NCI-H226 (cell line): ENCODE results near the gene CEP72.
A peak's percentile ranks its signal among the peaks of the same experiment; 100 is the strongest.

Source experiments
- DNase-seq: peaks from one replicate; pipeline ENCODE4 v3.0.0-alpha.2; 2015

Gene CEP72

GRCh38 chr5:639584-640213, 27.6 kb downstream of the CEP72 start:
- DNase-seq = no peak

DNA sequence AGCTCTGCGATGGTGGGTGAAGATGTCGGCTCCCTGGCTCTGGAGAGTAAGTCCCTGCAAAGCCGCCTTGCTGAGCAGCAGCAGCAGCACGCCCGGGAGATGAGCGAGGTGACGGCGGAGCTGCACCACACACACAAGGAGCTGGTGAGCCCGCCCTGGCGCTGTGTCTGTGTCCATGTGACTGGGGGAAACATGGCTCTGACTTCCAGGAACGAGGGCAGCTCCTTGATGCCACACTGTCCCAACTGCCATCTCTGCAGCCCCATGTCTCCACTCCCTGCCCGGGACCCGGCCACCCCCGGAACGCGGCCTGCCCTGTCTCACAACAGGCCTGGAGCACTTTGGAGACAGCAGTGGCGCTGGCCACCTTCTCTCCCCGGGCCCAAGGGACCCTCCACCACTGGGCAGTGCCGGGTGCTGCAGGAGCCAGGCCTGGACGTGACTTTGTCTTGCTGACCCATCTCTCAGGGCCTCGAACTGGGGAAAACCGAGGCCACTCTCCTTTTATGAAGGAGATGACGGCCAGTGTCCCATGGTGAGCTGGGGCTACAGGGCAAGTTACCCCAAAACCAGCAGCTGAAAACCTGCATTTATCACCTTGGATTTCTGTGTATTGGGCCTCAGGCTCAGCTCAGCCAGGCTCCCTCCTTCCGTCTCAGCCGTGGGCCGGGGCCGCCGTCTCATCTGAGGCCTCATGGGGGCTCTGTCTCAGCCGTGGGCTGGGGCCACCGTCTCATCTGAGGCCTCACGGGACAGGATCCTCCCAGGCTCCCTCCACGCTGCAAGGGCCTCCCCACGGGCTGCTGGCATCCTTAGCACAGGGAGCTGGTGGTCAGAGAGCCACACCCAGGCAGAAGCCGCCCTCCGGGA, 28.6 kb downstream of the CEP72 start:
- no peak for DNase-seq

GRCh38 chr5:641331-641765, 29.2 kb downstream of the CEP72 start:
- DNase-seq = no peak

DNA sequence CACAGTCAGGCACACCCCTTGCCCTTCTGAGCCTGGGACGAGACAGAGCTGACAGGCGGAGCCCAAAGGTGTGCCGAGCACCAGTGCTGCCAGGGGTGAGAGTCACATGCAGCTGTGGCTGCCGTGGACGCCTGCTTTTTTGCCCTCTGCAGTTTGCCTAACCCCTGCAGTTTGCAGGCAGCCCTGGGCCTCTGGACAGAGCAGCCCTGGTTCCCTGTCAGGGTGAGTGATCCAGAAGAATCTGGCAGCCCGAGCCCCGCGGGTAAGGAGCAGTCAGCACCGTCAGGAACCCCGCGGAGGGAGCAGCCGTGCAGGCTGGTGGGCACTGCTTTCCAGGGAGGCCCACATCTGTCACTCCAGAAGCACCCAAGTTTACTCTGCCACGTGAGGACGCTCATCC, 30.3 kb downstream of the CEP72 start:
- DNase-seq = no peak

GRCh38 chr5:643351-643801, 31.2 kb downstream of the CEP72 start:
- DNase-seq = no peak

DNA sequence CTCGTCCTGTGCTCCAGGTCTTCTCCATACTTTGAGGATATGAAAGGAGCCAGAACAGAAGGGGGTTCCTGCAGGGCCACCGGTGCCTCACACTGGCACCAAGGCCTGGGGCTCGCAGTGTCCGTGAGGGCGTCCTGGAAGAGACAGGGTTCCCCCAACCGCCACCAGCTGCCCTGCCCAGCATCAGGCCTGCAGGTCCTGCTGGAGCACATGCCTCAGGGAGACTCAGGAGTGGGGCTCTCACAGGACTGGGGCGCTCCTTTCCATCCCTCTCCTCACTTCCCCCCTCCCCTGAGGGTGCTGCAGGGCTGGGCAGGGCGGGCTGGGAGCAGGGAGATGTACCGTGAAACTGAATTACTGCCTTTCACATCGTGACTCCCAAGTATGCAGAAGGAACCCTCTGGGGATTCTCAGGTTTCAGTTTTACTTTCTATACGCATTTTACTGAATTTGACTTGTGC, 31.7 kb downstream of the CEP72 start:
- no peak for DNase-seq

DNA sequence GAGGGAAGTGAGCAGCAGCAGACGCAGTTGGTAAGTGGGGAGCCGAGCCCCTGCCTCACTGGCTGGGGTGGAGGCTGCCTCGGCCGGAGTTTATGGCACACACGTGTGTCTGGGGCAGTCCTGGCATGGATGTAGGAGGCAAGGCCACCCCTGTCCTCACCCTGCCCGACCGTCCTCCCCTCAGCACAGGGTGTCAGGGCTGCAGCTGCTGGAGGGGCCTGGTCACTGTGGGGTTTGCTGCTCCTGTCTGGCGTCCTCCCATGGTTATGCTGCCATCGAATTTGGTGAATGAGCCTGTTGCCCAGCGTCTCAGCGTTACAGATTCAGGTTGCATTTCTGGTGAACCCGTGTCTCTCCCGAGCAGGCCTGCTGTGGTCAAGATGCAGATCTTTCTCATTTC, 32.4 kb downstream of the CEP72 start:
- DNase-seq = no peak

- DNase-seq = no peak
Measured at GRCh38 chr5:644971-645370, 32.8 kb downstream of the CEP72 start.

- no peak for DNase-seq
Measured at GRCh38 chr5:645421-645820, 33.3 kb downstream of the CEP72 start.

- no peak for DNase-seq
Measured at GRCh38 chr5:646396-647201, 34.5 kb downstream of the CEP72 start.

- no peak for DNase-seq
Measured at GRCh38 chr5:647311-647710, 35.2 kb downstream of the CEP72 start.

DNA sequence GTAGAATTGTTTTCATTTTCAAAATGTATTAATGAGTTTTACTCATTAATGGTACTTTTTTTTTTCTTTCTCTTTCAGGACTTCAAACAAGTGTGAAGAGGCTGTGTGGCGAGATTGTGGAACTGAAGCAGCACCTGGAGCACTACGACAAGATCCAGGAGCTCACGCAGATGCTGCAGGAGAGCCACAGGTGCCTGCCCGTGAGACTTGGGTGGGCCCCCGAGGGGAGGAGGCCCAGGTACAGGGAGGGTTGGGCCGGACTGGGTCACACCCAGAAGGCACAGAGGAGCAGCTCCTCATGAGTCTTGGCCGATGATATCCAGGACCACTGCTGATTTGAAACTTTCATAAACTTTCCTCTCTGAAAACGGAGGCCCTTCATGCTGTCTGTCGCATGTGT, 35.6 kb downstream of the CEP72 start:
- no peak for DNase-seq

DNA sequence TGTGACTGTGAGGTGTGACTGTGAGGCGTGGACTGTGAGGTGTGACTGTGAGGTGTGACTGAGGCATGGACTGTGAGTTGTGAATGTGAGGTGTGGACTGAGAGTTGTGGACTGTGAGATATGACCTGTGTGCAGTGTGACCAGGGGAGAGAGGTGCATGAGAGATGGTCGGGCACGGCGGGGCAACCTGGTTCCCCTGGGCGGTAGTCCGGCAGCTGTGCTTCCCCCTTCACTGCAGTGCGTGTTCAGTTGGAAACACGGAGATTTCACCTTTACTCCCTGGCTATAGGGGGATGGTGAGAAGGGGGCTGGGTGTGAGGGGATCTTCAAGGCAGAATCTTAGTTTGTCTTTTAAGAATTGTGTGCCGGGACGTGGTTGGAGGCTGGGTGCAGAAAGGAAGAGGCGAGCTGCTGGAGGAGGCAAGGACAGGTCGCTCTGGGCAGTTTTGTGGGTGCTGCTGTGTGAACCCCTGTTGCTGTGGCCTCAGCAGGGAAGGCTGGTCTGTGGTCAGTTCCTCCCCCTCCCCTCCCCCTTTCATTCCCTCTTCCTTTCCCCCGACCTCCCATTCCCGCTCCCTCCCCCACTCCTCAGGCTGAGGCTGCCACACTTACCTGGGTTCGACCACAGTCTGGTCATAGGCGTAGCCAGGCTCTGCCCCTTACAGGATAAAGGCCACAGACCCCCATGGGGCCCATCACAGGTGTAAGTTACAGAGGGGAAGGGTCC, 39.3 kb downstream of the CEP72 start:
- no peak for DNase-seq

DNA sequence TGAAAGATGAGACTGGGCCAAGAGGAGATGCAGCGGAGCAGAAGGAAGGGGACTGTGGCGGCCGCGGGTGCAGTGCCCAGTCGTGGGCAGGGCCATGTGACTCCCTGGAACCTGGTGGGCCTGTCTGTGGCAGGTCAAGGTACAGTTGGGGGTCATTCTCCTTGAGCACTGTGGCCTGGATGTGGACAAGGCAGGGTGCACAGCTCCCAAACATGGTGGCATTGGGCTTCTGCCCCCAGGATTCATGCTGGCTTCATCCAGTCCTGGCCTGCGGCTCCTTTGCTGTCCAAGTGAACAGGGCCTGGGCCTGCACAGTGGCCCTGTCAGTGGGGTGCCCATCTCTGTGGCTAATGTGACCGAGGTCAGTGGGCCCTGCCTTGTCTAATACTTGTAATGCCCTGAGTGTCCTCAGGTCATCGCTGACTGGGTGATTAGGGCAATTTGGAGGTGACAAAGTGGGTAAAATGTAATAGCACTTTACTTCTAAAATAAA, 39.9 kb downstream of the CEP72 start:
- no peak for DNase-seq

GRCh38 chr5:652773-653350, 40.7 kb downstream of the CEP72 start:
- DNase-seq = no peak

GRCh38 chr5:654071-654778, 42.1 kb downstream of the CEP72 start:
- no peak for DNase-seq

DNA sequence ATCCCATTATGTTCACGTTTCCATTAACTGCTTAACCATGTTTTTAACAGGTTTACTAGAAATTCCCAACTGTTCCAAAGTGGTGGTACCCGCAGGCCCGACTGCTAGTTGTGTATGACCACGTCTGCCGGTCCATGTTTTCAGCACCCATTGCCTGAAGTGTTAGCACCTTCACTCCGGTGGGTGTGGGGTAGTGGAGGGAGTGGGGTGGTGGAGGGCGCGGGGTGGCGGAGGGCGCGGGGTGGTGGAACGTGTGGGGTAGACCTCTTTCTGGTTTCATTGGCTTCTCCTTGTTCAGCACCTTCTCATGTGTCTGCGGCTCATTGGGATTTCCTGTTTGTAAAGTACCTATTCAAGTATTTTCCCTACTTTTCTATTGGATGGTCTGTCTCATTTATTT, 43.3 kb downstream of the CEP72 start:
- DNase-seq = no peak

DNA sequence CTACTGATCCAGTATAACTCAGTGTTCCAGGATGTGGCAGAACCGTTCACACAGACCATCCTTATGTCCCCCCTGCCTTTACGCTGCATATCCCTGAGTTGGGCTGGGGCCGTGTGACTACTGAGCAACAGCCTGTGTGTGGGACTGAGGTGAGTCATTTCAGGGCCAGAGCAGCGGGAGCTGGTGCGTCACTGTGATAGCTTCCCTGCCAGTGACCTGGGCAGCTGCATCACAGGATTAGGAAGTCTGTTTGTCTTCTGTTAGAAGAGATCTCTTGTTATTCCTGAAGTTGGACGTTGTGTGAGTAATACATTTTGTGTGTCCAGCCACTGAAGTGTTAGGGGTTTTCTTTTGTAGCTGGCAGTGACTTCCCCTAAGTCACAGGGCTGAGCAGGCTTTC, 45.4 kb downstream of the CEP72 start:
- peak; percentile 55 for DNase-seq

GRCh38 chr5:658103-658502, 46.0 kb downstream of the CEP72 start:
- no peak for DNase-seq

- DNase-seq = no peak
Measured at GRCh38 chr5:659496-660263, 47.5 kb downstream of the CEP72 start.
